ENCODE data around the gene LATS2.

Gene LATS2

DNA sequence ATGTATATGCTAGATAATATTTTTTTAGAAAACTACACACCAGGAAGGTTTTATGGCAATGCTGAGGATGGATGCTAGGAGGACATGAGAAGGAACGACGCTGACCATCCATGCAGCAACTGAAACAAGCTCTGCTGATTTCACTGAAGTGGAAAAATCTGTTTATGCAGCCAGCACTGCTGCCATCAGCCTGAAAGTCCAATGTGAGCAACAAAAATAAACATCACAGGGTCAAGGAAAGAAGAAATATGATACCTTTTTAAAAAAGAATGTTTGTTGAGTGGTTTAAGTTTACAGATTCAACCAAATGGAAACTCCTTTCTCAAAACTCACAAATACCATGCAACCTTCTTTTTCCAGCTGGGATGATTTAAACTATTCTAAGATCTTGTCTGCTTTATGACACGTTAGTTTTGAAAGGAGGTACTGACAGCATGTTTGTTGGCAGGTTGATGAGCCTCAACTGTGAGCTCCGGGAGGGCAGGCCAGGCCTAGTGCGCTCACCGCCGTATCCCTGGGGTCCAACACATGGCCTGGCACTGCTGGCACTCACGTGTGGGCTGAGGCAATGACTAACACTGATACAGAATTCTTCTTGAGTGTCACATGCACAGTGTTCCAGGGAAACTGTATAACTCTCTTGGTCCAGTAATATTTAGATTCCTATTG, 46.8 kb downstream of the LATS2 start:
- DNase-seq = peak; percentile 68

DNA sequence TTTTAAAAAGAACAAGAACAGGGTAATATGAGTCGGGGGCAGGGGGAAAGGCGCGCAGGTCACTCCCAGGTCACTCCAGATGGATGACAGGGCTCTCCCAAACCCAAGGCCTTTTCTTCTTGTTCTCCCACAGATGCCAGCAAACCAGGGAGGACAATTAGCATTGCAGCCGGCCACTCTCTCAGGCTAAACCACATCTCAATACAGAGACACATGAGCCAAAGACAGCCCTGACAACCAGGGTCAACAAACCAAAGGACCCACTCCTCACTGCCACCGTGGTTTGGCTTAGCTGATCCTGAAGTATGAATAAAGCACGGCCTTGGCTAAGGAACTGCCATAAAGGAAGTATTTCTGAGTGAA, 47.3 kb downstream of the LATS2 start:
- no peak for DNase-seq

DNA sequence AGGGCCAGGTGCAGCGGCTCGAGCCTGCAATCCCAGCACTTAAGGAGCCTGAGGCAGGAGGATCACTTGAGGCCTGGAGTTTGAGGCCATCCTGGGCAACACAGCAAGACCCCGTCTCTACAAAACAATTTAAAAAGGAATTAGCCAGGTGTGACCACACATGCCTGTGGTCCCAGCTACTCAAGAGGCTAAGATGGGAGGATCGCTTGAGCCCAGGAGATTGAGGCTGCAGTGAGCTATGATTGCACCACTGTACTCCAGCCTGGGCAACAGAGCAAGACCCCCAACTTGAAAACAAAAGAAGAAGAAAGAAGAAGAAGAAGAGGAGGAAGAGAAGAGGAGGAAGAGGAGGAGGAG, 47.7 kb downstream of the LATS2 start:
- DNase-seq = no peak

DNA sequence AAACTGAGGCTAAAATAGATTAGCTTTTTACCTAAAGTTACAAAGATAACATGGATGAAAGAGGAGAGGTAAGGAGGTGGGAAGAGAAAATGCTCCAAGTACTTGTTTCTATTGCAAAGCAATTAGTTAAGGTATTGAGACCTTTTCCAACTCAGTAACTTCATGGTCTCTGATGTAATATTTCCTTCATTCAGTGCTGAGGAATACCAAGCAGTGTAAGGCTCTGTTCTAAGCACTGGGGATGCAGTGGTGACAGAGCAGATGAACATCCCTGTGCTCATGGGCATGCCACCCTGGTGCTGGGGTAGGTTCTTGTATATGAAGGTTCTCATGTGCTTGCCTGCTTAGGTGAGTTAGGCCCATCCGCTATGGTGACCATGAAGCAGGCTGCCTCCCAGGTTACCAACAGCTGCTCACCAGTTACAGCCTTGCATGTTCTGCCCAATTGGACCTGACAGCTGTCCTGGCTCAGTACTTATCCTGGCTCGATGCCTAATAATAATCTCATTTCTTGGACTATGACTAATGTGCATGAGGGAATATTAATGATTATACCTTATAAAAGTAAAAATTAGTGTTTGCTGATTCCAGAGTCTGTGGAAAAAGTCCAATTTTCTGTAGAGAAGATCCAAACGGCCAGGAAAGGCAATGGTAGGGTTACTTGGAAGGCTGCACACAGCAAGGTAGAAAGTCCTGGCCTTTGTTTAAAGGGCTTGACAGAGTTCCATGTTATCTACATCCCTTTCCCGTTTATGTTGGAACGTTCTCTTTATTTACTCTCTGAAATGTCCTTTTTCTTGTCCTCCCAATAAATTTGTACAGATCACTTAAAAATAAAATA, 48.3 kb downstream of the LATS2 start:
- no peak for DNase-seq

DNA sequence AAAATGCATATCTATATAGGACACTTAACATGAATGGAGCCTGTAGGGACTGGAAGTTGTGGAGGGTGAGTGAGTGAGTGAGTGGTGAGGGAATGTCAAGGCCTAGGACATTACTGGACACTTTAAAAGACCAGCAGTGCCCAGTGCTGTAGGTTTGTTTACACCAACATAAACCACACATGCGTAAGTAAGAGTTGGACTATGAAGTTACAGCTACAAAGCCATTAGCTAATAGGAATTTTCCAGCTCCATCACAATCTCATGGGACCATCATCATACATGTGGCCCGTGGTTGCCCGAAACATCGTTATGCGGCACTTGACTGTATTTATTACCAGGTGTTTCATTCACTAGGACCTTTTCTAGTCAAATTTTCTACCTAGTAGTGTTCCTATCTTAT, 49.2 kb downstream of the LATS2 start:
- DNase-seq = no peak

DNA sequence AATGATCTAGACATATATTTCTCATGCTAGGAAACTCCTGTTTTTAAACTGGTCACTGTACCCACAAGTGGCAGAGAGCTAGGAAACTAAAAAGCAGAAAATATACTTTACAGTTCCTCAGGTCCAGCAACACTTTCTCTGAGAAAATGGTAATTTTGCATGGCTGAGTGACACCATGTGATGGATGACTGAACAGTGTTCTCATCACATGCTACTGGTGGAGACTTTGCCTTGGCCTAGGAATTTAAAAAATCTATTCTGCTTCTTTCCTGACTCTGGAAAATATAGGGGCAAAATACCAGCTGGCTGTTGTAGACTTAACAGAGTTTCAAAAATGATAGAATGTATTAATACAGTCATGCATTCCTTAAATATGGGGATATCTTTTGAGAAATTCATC, 50.0 kb downstream of the LATS2 start:
- peak; percentile 66 for DNase-seq

DNA sequence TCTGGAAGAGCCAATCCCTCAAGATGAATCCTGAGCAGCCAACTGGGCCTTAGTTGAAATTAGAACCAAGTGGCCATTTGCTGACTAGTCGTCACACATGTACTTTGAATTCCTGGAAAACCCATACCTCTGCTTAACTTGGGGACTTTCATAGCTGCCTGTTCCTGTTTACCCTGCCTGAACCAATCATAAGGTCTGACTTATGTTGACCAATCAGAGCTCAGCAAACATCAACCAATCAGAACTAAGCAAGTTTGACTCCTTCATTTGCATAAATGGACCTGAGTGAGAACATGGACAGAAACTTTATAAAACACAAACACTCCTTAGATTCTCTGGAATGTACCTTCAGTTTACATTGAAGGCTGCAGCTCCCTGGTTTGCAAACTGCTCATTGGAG, 50.8 kb downstream of the LATS2 start:
- DNase-seq = peak; percentile 29

DNA sequence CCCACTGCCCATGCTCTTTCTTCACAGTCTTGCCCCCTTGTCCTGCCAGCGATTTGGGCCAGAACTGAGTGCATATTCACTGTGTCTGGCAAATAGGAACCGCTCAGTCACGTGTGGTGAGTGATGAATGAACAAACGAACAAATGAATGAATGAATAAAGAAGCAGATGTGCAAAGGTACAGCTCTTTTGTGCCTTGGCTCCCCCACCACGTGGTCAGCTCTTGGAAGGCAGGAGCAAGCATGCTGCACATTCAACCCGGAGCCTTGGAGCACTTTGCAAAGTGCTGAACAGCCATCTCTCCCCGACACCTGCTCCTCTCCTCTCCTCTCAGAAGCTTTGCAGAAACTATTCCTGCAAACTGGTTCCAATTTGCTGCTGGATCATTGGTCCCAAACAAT, 52.4 kb downstream of the LATS2 start:
- DNase-seq = no peak

DNA sequence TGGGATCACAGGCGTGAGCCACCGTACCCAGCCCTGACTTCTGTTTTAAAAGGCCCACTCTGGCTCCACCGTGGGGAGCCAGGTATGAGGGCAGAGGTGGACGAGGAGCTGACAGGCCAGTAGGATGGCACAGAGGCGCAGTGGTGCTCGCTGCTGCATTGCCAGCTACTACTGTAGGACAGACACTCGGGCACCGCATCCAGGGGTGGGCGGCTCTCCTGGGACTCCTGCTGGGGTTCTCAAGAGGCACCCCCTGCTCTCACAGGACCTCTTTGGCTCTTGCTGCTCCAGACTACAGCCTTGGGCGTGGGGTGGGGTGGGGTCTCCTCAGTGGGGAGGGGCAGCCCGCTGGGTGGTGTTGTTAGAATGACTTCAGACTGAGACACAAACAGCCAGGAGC, 53.4 kb downstream of the LATS2 start:
- DNase-seq = no peak

DNA sequence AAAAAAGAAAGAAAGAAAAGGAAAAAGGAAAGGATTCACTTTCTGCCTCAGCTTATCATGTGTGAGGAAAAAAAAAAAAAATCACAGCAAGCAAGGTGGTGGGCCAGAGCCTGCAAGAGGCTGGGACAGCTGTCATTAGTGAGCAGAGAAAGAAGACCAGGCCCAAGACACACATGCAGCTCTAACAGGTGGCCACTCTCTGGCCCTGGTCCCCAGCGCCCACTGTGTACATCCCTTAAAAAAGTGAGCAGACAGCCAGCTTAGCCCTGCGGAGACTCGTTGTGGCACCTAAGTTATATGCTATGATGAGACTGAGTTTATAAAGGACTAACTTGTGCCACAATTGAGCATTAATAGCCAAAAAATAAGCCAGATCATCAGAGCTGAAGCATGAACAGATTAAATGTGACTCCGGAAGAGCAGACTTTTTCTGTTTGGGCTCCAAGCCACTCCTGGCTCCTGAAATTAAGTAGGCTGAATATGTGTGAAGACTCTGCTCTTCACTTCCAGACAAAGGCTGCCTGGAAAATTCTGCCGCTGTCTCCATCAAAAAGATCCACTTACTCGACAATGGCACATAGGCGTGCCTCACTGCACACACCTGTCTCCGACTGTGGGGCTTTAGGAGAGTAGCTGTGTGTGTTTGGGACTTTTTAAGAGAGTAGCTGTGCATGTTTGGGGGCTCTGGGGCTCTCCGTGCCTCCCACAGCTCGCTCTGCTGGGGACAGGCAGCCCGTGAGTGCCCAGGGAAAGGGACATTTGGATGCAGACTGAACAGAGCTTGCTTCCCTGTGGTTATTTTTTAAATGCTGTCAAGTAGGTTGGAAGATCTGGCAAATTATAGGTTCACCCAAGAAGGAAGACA, 55.0 kb downstream of the LATS2 start:
- DNase-seq = no peak

DNA sequence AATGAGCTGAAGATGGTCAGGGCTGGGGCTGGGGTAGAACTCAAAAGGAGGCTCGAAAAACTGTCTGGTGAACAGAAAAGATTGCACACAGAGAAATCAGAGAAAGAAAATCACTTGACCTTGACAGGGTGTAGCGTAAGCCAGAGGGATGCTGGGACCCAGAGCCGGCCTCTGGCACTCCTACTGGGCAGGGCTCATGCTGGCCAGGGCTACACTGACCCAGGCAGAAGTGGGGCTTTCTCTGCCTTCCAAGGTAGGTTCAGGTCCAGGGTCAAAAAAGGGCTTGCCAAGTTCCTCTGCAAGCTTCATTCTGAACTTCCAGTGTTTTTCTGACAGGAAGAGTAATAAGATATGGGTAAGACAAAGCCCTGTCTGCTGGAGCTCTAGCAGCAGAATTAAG, 56.2 kb downstream of the LATS2 start:
- DNase-seq = no peak

DNA sequence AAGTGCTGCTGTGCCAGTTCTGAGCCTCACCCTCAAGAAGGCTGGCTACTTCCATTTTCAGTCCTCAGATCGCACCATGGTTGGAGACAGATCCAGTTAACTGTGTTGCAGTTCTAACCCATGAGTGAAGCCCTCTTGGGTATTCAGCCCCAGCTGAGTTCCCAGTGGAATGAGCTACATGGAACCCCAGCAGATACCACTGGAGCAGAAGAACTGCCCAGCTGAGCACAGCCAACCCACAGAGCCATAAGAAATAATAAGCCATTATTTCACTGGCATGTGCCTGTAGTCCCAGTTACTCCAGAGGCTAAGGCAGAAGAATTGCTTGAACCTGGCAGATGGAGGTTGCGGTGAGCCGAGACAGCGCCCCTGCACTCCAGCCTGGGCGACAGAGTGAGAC, 59.9 kb downstream of the LATS2 start:
- DNase-seq = no peak

DNA sequence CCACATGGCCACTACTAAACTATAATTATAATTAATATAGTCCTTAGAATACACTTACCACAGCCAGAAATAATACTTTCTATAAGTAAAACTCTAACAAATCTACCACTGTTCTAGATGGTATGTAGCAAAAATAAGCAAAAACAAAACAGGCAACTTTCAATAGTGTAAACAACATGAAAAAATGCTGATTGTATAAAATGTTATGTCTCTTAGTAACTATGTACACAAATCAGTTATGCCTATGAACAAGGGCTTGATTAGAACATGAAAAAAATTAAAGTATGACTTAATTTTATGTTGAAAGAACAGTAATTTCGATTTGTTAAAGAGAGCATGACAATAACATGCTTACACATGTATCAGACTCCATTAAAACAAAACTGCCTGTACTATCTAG, 60.7 kb downstream of the LATS2 start:
- no peak for DNase-seq

DNA sequence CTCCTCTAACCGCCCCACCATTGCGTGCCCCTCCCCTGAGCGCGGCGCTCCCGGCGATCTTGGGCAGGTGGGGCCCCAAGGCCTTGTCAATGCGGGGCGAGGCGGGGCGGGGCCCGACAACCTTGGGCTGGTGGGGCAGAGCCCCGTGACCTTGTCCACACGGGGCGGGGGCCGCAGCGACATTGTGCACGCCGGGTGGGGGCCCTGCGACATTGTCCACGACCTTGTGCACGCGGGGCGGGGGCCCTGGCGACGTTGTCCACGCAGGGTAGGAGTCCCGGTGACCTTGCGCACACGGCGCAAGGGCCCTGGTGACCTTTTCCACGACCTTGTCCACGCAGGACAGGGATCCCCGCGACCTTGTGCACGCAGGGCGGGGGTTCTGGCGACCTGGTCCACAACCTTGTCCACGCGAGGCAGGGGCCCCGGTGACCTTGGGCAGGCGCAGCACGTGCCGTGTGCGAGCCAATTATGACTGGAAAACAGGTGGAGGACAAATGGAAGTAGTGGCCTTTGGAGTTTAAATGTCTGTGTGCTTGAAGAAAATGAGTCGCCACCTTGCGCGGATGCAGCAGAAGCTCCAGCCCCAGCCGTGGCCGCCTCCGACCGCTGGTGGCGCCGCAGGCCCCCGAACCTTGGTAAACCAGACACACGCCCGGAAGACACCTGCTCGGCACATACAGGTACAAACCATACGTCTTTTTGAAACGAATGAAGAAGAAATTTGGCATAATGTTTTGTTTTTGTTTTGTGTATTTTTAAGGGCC, 62.6 kb downstream of the LATS2 start:
- DNase-seq = no peak

DNA sequence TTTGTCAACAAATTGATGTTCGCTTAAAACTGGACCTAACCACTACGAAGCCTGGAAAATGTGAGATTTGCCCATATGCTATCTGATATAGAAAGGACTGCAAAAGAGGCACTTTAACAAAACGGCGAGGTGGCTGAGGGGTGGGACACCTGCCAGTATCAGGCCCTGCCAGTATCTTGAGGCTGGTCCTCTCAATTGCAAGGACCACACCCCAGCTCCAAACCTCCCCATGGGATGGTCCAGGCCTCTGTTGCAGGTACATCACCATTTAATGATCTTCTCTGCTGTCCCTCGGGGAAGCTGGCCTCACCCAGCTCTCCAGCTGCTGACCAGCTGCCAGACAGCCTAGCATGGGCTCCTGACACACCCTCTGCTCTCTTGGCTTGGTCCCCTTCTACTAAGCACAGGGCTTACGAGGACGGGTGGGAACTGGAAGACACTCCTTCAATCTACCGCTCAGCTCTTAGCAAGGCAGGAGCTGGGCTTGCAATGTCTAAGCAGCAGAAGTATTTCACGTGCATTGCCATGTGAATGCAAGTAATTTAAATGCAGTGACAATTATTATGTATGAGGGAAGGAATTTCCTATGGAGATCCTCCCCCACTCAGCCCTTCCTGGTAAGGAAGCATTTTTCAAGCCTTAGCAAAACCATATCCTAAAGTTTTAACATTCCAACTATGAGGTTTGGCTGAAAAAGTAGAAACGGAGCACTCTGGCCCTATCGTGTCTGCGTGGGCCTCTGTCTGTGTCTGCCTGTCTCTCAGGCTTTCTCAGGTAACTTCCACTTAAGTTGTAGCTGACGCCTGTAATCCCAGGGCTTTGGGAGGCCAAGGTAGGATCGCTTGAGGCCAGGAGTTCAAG, 63.9 kb downstream of the LATS2 start:
- DNase-seq = peak; percentile 98

DNA sequence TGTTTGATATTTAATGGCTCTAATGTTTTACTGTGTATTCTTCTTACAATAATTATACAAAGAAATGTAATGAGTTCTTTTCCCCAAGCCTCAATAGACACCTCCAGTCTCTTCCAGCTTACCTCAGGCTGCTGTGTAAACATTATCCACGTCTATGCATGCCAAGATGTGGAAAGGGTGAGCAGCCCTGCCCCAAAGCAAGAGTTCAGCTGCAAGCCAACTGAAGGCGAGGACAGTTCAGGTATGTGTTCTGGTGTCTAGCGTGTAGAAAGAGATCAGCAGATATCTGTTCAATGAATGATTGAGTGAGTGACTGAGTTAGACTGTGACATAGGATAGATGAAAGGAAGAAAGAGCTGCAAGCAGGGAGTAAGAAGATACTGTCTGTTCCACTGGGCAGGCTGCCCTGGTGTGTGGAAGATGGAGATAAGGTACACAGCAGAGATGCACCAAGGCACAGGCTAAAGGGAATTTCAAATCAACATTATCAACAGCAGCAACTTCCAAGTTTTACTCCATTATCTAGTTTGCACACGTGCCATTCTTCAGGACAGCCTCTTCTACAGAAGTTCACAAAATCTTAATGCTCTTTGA, 66.0 kb downstream of the LATS2 start:
- DNase-seq = no peak

DNA sequence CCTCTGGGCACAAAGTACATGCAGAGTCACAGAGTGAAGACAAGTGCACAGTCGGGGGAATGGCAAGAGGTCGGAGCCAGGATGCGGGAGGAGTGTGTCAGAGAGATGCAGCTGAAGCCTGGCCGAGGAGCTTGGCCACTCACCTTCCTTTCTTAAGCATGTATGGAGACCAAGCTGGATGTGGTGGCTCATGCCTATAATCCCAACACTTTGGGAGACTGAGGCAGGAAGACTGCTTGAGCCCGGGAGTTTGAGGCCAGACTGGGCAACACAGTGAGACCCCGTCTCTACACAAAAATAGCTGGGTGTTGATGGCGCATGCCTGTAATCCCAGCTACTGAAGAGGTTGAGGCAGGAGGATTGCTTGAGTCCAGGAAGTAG, 67.0 kb downstream of the LATS2 start:
- DNase-seq = no peak

DNA sequence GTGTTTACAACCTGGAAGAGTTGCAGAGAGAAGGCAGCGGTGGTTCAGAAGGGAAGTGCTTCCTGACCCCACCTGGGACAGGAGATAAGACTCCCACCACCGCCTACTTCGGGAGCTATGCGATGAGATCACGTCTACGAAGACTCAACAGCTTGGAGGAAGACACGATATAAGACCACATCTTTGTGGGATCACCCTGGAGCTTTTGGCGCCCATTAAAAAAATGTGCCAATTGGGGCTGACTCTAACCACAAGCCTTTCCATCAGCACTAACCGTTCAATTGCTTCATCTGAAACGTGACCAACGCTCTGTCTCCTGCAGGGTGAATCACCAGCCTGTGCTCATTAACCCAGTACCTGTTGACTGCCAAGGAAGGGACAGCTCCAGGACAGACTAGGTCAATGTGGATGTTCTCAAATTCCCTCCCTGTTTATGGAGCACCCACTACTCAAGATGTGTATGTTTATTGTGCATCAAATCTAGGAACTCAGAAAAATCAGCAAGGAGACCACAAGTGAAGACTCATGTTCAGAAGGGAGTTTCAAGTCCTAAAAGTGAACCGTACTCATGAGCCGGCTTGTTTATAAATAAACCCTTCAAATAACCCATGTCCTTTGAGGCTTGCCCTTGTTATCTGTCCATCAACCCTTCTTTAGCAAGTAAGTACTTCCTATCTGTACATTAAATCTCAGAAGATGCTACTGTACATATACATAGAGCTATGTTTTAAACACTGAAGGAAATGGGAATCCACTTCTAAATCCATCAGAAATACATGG, 67.5 kb downstream of the LATS2 start:
- peak; percentile 72 for DNase-seq

DNA sequence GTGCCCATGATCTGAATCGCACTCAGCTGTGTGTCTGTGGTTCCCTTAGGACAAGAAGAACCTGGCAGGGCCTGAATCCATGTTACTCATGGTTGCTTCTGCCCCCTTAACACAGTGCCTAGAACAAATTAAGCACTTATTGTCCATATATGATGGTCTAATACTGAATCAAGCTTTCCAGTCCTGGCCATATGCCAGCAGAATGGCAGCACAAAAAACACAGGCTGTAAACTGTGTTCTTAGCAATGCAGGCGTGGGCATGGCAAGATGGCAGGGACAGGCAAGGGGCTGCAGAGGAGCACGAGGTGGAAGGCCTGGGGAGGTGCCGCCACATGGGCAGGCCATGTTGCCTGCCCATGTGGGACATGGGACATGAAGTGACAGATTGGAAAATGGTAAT, 68.2 kb downstream of the LATS2 start:
- no peak for DNase-seq

DNA sequence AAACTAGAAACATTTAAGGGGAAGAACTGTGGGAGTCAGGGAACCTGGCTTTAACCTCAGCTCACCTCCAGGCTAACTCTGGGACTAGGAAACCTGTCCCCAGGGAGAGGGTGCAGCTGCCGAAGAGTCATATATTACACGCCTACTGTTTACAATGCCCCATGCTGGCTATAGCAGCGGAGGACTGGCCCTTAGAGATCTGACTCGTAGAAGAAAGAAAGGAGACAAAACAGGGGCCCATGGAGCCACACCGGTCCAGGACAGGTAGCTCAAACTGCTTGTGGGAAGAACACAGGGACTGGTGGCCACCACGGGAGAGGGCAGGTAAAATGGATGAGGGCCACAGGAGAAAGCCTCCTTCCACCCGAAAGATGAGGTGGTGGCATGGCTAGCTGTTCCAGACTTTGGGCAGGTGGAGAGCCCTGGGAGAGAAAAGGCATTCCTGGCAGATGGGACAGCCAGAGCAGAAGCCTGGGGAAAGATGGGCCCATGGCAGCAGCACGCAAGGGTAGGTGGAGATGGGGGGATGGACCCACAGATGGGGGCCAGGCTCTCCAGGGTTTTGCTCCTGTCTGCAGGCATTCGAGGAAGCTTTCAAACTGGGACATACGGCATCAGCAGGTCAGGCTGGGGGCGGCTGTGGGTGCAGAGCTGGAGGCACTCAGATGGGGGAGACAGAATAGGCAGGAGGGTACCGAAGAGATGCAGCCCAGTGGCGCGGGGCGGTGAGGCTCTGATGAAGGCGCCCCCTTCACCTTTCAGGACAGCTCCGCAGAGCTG, 69.5 kb downstream of the LATS2 start:
- no peak for DNase-seq

All from fibroblast of skin of abdomen (primary cell).